Measurements from ENCODE around the gene SLC9C1. TPM values are rescaled to one million over a fixed set of nuclear protein-coding genes. Genes with fewer than 3 reads are reported as not detected.
A peak's percentile ranks its signal among the peaks of the same experiment; 100 is the strongest.

Gene SLC9C1
- polyA plus RNA-seq (2013, experiment 1 of 2): not detected
- not detected for polyA plus RNA-seq (2013, experiment 2 of 2)

DNA sequence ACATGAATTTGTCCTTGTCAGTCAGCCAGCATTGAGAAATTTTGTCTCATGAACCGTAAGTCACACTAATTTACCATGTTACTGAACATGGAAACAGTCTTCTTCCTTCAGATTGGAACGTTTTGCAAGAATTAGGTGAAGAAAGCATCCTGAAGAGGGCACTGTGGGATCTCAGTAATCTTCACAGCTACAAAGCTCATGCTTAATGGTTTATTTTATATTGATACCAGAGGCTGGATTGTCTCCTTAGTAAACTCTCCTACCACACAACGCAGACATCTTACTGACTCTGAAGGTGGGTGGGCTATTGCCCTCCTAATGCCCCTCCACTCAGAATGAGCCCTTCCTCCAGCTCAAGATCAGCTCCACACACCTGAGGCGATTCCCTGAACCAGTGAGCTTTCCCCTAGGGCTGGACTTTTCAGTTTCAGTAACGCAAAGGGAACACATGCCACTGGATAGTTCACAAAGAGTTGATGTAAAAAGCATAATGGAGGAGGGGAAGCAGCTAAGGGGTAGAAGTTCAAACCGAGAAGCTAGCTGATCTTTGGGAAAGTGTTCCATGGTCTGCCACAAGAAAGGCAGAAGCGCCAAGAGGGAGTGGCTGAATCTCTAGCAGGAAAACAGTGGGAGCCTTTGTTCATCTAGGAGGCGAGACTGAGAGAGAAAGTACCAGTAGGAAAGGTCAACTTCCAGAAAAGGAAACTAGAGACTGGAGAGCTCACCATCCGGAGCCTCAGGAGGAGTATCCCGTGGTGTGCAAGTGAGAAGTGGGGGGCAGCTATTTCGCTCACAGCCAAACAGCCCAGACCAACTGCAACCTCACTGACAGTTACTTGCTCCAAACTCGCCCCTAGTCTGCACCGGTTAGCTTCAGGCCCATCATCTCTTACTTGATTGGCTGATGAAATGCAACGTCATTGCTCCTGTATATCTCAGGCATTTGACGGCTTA lies at the start of gene SLC9C1:
SLC9C1 (minus strand) TSS at position 849 of the 954 bp plus-strand sequence. CDS start 7,425 bp downstream, outside the sequence.
- no peaks in the 10 kb centered on the region for H3K36me3 ChIP-seq (ENCODE audit: control insufficient read depth in 1 of 2, insufficient read depth in 2 of 2, low read depth in 1 of 2, low read length in 2 of 2)
- peak within 1 kb of the TSS; percentile 37 to 77 for H3K4me3 ChIP-seq (ENCODE audit: insufficient read depth in 1 of 2, low read depth in 1 of 2, low read length in 2 of 2)
- H2AFZ ChIP-seq (ENCODE audit: low read depth, low read length): peak within 1 kb of the TSS; percentile 31
- no peak within 1 kb of the TSS for H3K18ac ChIP-seq (ENCODE audit: low read depth in 1 of 2, low read length in 2 of 2)
- peak within 1 kb of the TSS; percentile 47 for H4K8ac ChIP-seq (ENCODE audit: low read length)
- no peak within 1 kb of the TSS for H4K91ac ChIP-seq (ENCODE audit: low read length)
- H3K79me1 ChIP-seq (replicated peaks; ENCODE audit: low read length, poor library complexity, severe bottlenecking): no peaks in the 10 kb centered on the region
- WGBS: 66% methylated on average over 13 of the region's 15 CpGs
- H3K27me3 ChIP-seq (ENCODE audit: control insufficient read depth in 1 of 2, insufficient read depth in 1 of 2, low read length in 2 of 2): no peaks in the 10 kb centered on the region
- H2BK12ac ChIP-seq (ENCODE audit: low read length in 2 of 2): no peak within 1 kb of the TSS
- H3K9ac ChIP-seq (ENCODE audit: low read length): peak within 1 kb of the TSS; percentile 81
- peak; percentile 77 for DNase-seq
- no peak within 1 kb of the TSS for H2BK5ac ChIP-seq (ENCODE audit: low read depth, low read length, poor library complexity, severe bottlenecking)
- H3K23ac ChIP-seq (ENCODE audit: low read length in 2 of 2): no peak within 1 kb of the TSS
- H3K4ac ChIP-seq (ENCODE audit: low read depth in 1 of 2, low read length in 2 of 2): no peak within 1 kb of the TSS
- H3K14ac ChIP-seq (ENCODE audit: low read length in 2 of 2): peak within 1 kb of the TSS in 1 of 2 experiments; percentile 46
- peak within 1 kb of the TSS; percentile 74 for H3K4me2 ChIP-seq (ENCODE audit: low read length, poor library complexity, severe bottlenecking)
- peaks cover 2% of the 10 kb centered on the region for H3K4me1 ChIP-seq (ENCODE audit: control insufficient read depth, insufficient read depth, low read depth, low read length)
- H2BK120ac ChIP-seq (ENCODE audit: low read depth, low read length): no peak within 1 kb of the TSS
- peak within 1 kb of the TSS; percentile 57 for H2BK15ac ChIP-seq (ENCODE audit: low read depth, poor library complexity, severe bottlenecking)
- no peak within 1 kb of the TSS for H2AK5ac ChIP-seq (ENCODE audit: low read length, severe bottlenecking)
- H3K27ac ChIP-seq (ENCODE audit: low read length, poor library complexity, severe bottlenecking): no peak within 1 kb of the TSS
- H3K9me3 ChIP-seq (ENCODE audit: control insufficient read depth, low read length): no peaks in the 10 kb centered on the region

DNA sequence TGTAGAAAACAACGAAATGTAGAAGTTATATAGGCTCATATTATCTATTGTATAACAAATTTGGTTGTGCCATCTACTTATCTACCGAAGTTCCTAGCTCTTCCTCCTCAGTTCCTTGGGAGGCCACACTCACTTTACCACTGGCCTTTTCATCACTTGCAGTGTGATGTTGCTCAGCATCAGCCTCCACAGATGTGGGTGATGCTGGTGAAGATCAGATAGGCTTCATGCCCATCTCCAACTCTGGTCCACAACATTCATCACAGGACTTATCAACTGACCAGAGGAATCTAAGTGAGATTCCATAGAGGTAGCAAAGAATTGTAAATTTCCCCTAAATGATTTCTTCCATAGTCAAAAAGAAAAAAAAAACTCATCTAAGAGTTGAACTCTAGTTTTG lies 47.4 kb upstream of the SLC9C1 start:
- no peak overlapping the region for H2BK12ac ChIP-seq (ENCODE audit: low read length in 2 of 2)
- no peak overlapping the region for H4K8ac ChIP-seq (ENCODE audit: low read length)
- no CpG with 5 or more reads among the region's 2 CpGs for WGBS
- H3K79me1 ChIP-seq (replicated peaks; ENCODE audit: low read length, poor library complexity, severe bottlenecking): peaks cover 24% of the 10 kb centered on the region
- no peaks in the 10 kb centered on the region for H3K27me3 ChIP-seq (ENCODE audit: control insufficient read depth in 1 of 2, insufficient read depth in 1 of 2, low read length in 2 of 2)
- no peaks in the 10 kb centered on the region for H3K9me3 ChIP-seq (ENCODE audit: control insufficient read depth, low read length)
- H3K27ac ChIP-seq (ENCODE audit: low read length, poor library complexity, severe bottlenecking): no peak overlapping the region
- no peak overlapping the region for H3K14ac ChIP-seq (ENCODE audit: low read length in 2 of 2)
- H3K9ac ChIP-seq (ENCODE audit: low read length): no peak overlapping the region
- no peak overlapping the region for H2AFZ ChIP-seq (ENCODE audit: low read depth, low read length)
- no peak for DNase-seq
- H2AK5ac ChIP-seq (ENCODE audit: low read length, severe bottlenecking): no peak overlapping the region
- peaks cover 1% of the 10 kb centered on the region for H3K4me1 ChIP-seq (ENCODE audit: control insufficient read depth, insufficient read depth, low read depth, low read length)
- no peak overlapping the region for H3K4ac ChIP-seq (ENCODE audit: low read depth in 1 of 2, low read length in 2 of 2)
- H4K91ac ChIP-seq (ENCODE audit: low read length): no peak overlapping the region
- no peak overlapping the region for H3K4me3 ChIP-seq (ENCODE audit: insufficient read depth in 1 of 2, low read depth in 1 of 2, low read length in 2 of 2)
- no peak overlapping the region for H2BK5ac ChIP-seq (ENCODE audit: low read depth, low read length, poor library complexity, severe bottlenecking)
- H3K4me2 ChIP-seq (ENCODE audit: low read length, poor library complexity, severe bottlenecking): no peak overlapping the region
- H2BK120ac ChIP-seq (ENCODE audit: low read depth, low read length): no peak overlapping the region
- no peak overlapping the region for H3K18ac ChIP-seq (ENCODE audit: low read depth in 1 of 2, low read length in 2 of 2)
- no peak overlapping the region for H3K23ac ChIP-seq (ENCODE audit: low read length in 2 of 2)
- H3K36me3 ChIP-seq (ENCODE audit: control insufficient read depth in 1 of 2, insufficient read depth in 2 of 2, low read depth in 1 of 2, low read length in 2 of 2): peaks cover 0 to 5% of the 10 kb centered on the region in 2 experiments
- no peak overlapping the region for H2BK15ac ChIP-seq (ENCODE audit: low read depth, poor library complexity, severe bottlenecking)

DNA sequence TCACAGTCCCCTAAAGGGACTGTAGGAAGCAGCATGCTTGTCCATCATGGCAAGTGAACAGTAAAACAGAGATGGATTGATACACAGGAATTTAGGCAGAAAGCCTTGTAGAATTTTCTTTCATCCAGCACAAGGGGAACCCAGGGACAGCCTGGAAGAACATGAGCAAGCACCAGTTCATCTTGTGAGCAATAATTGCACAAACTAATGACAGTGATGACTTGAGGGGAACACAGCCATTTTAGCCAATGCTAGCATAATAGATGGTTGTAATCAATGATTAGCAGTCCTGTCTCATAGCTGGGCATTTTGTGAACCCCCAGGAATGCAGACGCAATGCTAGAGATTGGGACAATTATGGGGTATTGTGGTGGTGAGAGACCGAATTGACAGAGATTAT lies 45.6 kb upstream of the SLC9C1 start:
- H3K18ac ChIP-seq (ENCODE audit: low read depth in 1 of 2, low read length in 2 of 2): no peak overlapping the region
- peaks cover 1% of the 10 kb centered on the region for H3K4me1 ChIP-seq (ENCODE audit: control insufficient read depth, insufficient read depth, low read depth, low read length)
- H3K9ac ChIP-seq (ENCODE audit: low read length): no peak overlapping the region
- no peaks in the 10 kb centered on the region for H3K9me3 ChIP-seq (ENCODE audit: control insufficient read depth, low read length)
- H3K4me2 ChIP-seq (ENCODE audit: low read length, poor library complexity, severe bottlenecking): no peak overlapping the region
- H3K27me3 ChIP-seq (ENCODE audit: control insufficient read depth in 1 of 2, insufficient read depth in 1 of 2, low read length in 2 of 2): no peaks in the 10 kb centered on the region
- no peak overlapping the region for H3K4ac ChIP-seq (ENCODE audit: low read depth in 1 of 2, low read length in 2 of 2)
- H4K8ac ChIP-seq (ENCODE audit: low read length): no peak overlapping the region
- H3K14ac ChIP-seq (ENCODE audit: low read length in 2 of 2): no peak overlapping the region
- no peak overlapping the region for H3K4me3 ChIP-seq (ENCODE audit: insufficient read depth in 1 of 2, low read depth in 1 of 2, low read length in 2 of 2)
- 98% methylated on average over 2 of the region's 2 CpGs for WGBS
- no peak overlapping the region for H2BK15ac ChIP-seq (ENCODE audit: low read depth, poor library complexity, severe bottlenecking)
- no peak overlapping the region for H2BK120ac ChIP-seq (ENCODE audit: low read depth, low read length)
- no peak overlapping the region for H2BK12ac ChIP-seq (ENCODE audit: low read length in 2 of 2)
- H2AK5ac ChIP-seq (ENCODE audit: low read length, severe bottlenecking): no peak overlapping the region
- DNase-seq: no peak
- no peak overlapping the region for H4K91ac ChIP-seq (ENCODE audit: low read length)
- H3K36me3 ChIP-seq (ENCODE audit: control insufficient read depth in 1 of 2, insufficient read depth in 2 of 2, low read depth in 1 of 2, low read length in 2 of 2): no peaks in the 10 kb centered on the region
- H2AFZ ChIP-seq (ENCODE audit: low read depth, low read length): no peak overlapping the region
- no peak overlapping the region for H3K23ac ChIP-seq (ENCODE audit: low read length in 2 of 2)
- peaks cover 19% of the 10 kb centered on the region for H3K79me1 ChIP-seq (replicated peaks; ENCODE audit: low read length, poor library complexity, severe bottlenecking)
- H3K27ac ChIP-seq (ENCODE audit: low read length, poor library complexity, severe bottlenecking): no peak overlapping the region
- H2BK5ac ChIP-seq (ENCODE audit: low read depth, low read length, poor library complexity, severe bottlenecking): no peak overlapping the region

DNA sequence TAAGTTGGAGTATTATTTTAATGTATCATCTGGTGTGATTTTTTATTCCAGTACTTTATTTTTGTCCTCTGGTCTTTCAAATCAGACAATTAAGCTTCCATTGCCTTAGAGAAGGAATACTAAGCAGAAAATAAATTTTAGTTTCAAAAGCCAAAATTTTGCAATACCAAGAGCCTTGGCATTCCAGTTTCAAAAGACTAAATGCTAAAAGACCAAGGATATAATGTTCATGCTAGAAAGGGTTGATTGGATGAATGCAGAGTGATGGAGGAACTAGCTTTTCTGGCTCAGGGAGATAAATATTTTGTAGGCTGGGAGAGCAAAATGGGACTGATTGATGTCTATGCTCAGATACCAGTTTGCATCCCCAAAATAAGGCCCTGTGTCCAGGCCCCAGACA lies 45.1 kb upstream of the SLC9C1 start:
- Histone ChIP-seq H3K9ac (ENCODE audit: low read length) (no peak overlapping the region), H3K4me3 (ENCODE audit: insufficient read depth in 1 of 2, low read depth in 1 of 2, low read length in 2 of 2) (no peak overlapping the region), H3K14ac (ENCODE audit: low read length in 2 of 2) (no peak overlapping the region), H2BK120ac (ENCODE audit: low read depth, low read length) (no peak overlapping the region), H4K8ac (ENCODE audit: low read length) (no peak overlapping the region), H3K9me3 (ENCODE audit: control insufficient read depth, low read length) (no peaks in the 10 kb centered on the region), H2BK5ac (ENCODE audit: low read depth, low read length, poor library complexity, severe bottlenecking) (no peak overlapping the region), H3K36me3 (ENCODE audit: control insufficient read depth in 1 of 2, insufficient read depth in 2 of 2, low read depth in 1 of 2, low read length in 2 of 2) (no peaks in the 10 kb centered on the region), H2AFZ (ENCODE audit: low read depth, low read length) (no peak overlapping the region), H3K4me2 (ENCODE audit: low read length, poor library complexity, severe bottlenecking) (no peak overlapping the region), H3K4me1 (ENCODE audit: control insufficient read depth, insufficient read depth, low read depth, low read length) (peaks cover 1% of the 10 kb centered on the region), H3K27me3 (ENCODE audit: control insufficient read depth in 1 of 2, insufficient read depth in 1 of 2, low read length in 2 of 2) (peaks cover 0 to under 1% of the 10 kb centered on the region in 2 experiments), H2BK15ac (ENCODE audit: low read depth, poor library complexity, severe bottlenecking) (no peak overlapping the region), H3K4ac (ENCODE audit: low read depth in 1 of 2, low read length in 2 of 2) (no peak overlapping the region), H3K23ac (ENCODE audit: low read length in 2 of 2) (no peak overlapping the region), H3K27ac (ENCODE audit: low read length, poor library complexity, severe bottlenecking) (no peak overlapping the region), H4K91ac (ENCODE audit: low read length) (no peak overlapping the region), H3K79me1 (replicated peaks; ENCODE audit: low read length, poor library complexity, severe bottlenecking) (peaks cover 19% of the 10 kb centered on the region), H3K18ac (ENCODE audit: low read depth in 1 of 2, low read length in 2 of 2) (no peak overlapping the region), H2AK5ac (ENCODE audit: low read length, severe bottlenecking) (no peak overlapping the region), H2BK12ac (ENCODE audit: low read length in 2 of 2) (no peak overlapping the region)
- no peak for DNase-seq
